ENCODE results near the gene CD244.
"Not testable (repeated sequence)": the region's sequence is repeated elsewhere in the genome, so short reads cannot be mapped to it uniquely, and the experiment has no call there.

CD244 gene, protein sequence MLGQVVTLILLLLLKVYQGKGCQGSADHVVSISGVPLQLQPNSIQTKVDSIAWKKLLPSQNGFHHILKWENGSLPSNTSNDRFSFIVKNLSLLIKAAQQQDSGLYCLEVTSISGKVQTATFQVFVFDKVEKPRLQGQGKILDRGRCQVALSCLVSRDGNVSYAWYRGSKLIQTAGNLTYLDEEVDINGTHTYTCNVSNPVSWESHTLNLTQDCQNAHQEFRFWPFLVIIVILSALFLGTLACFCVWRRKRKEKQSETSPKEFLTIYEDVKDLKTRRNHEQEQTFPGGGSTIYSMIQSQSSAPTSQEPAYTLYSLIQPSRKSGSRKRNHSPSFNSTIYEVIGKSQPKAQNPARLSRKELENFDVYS

DNA sequence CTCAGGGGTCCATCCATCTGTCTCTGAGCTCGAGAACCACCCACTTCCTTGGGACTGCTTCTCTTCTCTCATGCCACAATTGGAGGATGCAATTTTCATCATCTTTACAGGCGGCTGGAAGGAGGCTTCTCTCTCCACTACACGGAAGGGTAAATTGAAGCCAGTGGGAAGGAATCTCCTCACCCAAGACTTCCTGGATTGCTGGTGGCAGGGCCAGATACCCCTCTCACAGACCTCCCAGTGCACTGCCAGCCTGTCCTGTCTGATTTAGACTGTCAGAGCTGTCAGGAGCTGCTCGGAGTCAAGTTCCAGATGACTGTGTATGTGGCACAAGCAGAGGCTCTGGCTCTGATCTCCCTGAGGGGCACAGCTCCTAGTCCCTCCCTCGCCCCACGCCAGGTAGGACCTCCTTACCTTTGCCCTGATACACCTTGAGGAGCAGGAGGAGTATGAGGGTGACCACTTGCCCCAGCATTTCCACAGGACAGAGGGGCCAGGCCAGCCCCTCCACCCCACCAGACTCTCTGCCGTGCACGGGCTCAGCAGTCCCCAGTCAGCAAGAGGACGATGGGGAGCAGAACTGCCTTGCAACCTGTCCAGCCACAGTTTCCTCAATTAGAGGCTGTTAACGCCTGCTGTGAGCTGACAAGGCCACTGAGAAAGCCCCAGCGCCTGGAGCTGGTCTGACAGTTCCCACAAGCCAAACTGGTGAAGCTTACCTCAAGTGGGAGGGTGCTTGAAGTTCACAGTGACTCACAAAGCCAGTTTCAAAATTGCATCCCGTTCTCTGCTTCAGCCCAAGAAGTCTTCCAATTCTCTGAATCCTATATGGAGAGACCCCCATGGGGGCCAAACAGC is at the start of gene CD244:
TSS of gene CD244 (minus strand) at position 685 of the 858 bp plus-strand sequence. CDS start at position 475, 210 bp downstream.
- ATAC-seq: peak; percentile 99
- peaks cover 6% of the 10 kb centered on the region for H3K36me3 Mint-ChIP-seq
- peak within 1 kb of the TSS; percentile 92 for H3K27ac Mint-ChIP-seq
- H3K9me3 Mint-ChIP-seq: no peaks in the 10 kb centered on the region
- peak; percentile 62 to 86 for DNase-seq (ENCODE audit: low spot score in 2 of 2)
- H3K4me1 Mint-ChIP-seq: peaks cover 58% of the 10 kb centered on the region
- H3K4me3 Mint-ChIP-seq: peak within 1 kb of the TSS; percentile 83

DNA sequence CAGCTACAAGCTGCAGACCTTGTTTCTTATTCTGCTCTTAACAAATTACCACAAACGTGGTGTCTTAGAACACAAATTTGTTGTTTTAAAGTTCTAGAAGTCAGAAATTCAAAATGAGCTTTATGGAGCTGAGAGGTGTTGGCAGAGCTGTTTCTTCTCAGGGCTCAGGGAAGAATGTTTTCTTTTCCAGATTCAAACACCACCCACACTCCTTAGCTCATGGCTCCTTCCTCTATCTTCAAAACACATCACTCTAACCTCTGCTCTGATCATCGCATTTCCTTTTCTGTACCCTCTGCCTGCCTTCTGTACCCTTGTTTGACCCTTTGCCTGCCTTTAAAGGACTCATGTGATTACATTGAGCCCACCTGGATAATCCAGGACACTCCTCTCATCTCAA is 49.2 kb upstream of the CD244 start:
- Mint-ChIP-seq H3K36me3 (no peaks in the 10 kb centered on the region), H3K4me1 (no peaks in the 10 kb centered on the region), H3K9me3 (no peaks in the 10 kb centered on the region), H3K27ac (no peak overlapping the region), H3K4me3 (no peak overlapping the region)
- DNase-seq (ENCODE audit: low spot score in 2 of 2): no peak
- ATAC-seq: no peak

DNA sequence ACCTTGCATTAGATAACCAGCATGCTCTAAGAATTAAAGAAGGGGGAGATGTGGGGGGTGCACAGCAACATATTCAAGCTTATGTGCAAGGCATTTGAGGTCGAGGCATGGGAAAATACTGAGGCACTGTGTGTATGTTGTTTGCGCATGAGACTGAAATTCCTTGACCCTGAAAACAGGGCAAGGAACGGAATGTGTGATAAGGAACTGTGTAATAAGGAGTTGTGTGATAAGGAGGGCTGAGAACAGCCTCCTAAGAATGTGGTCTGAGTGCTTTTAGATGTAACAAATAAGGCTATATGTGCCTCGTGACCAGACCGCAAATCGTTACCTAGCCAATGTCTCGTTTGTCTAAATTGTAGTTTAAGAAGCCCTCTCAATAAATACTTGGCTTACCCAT is 48.8 kb upstream of the CD244 start:
- H3K9me3 Mint-ChIP-seq: no peaks in the 10 kb centered on the region
- no peaks in the 10 kb centered on the region for H3K36me3 Mint-ChIP-seq
- H3K4me1 Mint-ChIP-seq: no peaks in the 10 kb centered on the region
- ATAC-seq (no peak), DNase-seq (ENCODE audit: low spot score in 2 of 2) (no peak)
- H3K27ac Mint-ChIP-seq: no peak overlapping the region
- H3K4me3 Mint-ChIP-seq: no peak overlapping the region

DNA sequence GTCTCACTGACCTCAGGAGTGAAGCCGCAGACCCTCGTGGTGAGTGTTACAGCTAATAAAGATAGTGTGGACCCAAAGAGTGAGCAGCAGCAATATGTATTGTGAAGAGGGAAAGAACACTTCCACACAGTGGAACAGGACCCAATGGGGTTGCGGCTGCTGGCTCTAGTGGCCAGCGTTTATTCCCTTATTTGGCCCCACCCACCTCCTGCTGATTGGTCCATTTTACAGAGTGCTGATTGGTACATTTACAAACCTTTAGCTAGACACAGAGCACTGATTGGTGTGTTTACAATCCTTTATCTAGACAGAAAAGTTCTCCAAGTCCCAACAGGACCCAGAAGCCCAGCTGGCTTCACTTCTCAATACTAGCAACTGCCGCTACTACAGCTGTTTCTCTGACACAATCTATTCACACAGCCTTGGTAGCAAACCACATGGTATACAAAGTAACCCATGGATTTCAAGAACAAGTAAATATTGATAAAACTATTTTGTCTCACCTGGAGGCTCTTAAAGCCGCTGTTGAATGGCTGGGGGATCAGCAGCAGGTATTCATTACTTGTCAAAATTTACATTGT is 47.6 kb upstream of the CD244 start:
- Mint-ChIP-seq H3K4me3 (no peak overlapping the region), H3K27ac (no peak overlapping the region), H3K9me3 (no peaks in the 10 kb centered on the region), H3K36me3 (no peaks in the 10 kb centered on the region), H3K4me1 (no peaks in the 10 kb centered on the region)
- ATAC-seq (no peak), DNase-seq (ENCODE audit: low spot score in 2 of 2) (no peak)

DNA sequence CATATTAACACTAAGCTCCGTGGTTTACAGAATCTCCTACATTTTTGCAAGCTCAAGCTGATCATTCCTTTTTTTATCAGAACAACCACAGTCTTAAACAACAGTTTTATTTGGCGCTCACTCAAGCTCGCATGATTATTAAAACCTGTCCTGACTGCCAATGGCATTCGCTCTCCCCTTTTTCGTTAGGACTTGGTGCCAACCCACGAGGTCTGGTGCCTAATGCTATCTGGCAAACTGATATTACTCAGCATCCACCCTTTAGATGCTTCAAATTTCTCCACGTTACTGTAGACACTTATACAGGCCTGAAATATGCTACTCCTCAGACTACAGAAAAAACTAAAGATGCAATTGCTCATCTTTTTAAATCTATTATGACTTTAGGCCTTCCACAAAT is 45.3 kb upstream of the CD244 start:
- Mint-ChIP-seq H3K4me3 (no peak overlapping the region), H3K9me3 (no peaks in the 10 kb centered on the region), H3K36me3 (no peaks in the 10 kb centered on the region), H3K27ac (no peak overlapping the region), H3K4me1 (no peaks in the 10 kb centered on the region)
- ATAC-seq (no peak), DNase-seq (ENCODE audit: low spot score in 2 of 2) (no peak)

DNA sequence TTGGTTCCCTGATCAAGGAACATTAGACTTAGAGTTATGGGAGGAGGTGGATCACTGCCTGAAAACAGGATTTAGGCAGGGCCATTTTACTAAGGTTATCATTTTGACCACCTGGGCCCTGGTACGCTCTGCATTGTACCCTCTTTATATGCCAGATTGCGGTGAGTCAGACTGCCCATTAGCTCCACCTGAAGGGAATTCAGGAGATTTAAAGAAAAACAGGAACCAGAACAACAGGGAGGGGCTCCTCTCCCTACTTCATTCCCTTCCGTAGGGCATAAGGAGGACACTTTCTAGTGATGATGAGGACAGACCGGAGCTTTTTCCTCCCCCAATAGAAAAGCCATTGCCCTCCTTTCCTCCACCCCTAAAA is 42.9 kb upstream of the CD244 start:
- H3K36me3 Mint-ChIP-seq: no peaks in the 10 kb centered on the region
- no peak overlapping the region for H3K27ac Mint-ChIP-seq
- ATAC-seq (no peak), DNase-seq (ENCODE audit: low spot score in 2 of 2) (no peak)
- no peaks in the 10 kb centered on the region for H3K9me3 Mint-ChIP-seq
- H3K4me1 Mint-ChIP-seq: no peaks in the 10 kb centered on the region
- H3K4me3 Mint-ChIP-seq: no peak overlapping the region

DNA sequence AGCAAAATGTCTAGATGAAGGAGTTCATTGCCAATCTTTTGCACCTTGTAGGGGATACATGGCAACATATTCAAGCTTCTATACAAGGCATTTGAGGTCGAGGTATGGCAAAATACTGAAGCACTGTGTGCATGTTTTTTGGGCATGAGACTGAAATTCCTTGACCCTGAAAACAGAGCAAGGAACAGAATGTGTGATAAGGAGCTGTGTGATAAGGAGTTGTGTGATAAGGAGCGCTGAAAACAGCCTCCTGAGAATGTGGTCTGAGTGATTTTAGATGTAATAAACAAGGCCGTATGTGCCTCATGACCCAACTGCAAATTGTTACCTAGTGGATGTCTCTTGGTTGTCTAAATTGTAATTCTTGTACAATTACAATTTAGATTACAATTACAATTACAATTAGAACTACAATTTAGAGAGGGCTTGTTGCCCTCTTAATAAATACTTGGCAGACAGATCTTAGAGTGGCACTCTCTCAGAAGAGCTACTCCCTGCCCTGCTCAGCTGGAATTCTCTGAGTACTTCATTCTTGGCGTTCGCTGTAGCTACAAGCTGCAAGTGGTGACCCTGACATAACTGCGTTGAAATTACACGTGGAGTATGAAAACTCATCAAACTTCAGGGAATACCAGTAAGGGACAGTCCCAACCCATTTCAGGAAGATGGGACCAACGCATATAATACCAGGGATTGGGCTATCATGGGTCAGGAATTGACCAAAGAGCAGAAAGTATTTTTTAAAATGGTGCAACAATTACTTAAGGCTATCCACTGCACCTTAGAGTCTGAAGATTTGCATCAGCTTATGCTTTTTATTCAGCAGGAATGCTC is 42.3 kb upstream of the CD244 start:
- no peak overlapping the region for H3K27ac Mint-ChIP-seq
- H3K36me3 Mint-ChIP-seq: no peaks in the 10 kb centered on the region
- ATAC-seq: no peak
- H3K4me3 Mint-ChIP-seq: no peak overlapping the region
- H3K4me1 Mint-ChIP-seq: no peaks in the 10 kb centered on the region
- no peaks in the 10 kb centered on the region for H3K9me3 Mint-ChIP-seq
- DNase-seq (ENCODE audit: low spot score in 2 of 2): no peak

DNA sequence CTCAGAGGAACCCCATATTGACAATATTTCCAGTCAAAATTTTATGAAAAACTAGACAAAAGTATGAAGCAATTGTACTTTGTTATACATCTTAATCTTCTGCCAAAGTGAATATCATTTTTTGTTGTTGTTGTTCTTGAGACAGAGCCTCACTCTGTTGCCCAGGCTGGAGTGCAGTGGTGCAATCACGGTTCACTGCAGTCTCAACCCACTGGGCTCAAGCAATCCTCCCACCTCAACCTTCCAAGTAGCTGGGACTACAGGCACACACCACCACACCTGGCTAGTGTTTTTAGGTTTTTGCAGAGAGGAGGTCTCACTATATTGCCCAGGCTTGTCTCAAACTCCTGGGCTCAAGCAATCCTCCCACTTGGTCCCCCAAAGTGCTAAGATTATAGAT is 39.6 kb upstream of the CD244 start:
- not testable (repeated sequence) for H3K9me3 Mint-ChIP-seq; DNase-seq (ENCODE audit: low spot score in 2 of 2); H3K4me1 Mint-ChIP-seq; H3K4me3 Mint-ChIP-seq; H3K36me3 Mint-ChIP-seq; H3K27ac Mint-ChIP-seq; ATAC-seq

DNA sequence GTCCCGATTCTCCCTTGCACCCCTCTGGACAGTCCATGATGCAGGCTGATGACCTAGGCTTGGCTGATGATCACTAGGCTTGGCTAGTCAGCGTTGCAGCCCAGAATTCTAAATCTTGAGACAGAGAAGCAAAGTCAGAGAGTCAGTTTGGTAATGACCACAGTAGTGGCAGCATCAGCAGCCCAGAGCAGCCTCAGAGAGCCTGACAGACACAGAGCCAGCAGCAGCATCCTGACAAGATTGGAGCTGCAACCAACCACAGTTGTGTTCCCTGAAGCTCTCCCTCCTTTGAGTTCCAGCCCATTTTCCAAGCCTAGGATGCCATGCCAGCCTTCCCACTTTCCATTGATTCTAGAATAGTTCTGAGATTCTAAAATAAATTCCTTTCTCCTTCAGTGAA is 39.1 kb upstream of the CD244 start:
- DNase-seq (ENCODE audit: low spot score in 2 of 2): no peak
- Mint-ChIP-seq H3K4me1 (no peaks in the 10 kb centered on the region), H3K27ac (no peak overlapping the region), H3K36me3 (peaks cover 5% of the 10 kb centered on the region), H3K9me3 (no peaks in the 10 kb centered on the region), H3K4me3 (no peak overlapping the region)
- ATAC-seq: no peak

DNA sequence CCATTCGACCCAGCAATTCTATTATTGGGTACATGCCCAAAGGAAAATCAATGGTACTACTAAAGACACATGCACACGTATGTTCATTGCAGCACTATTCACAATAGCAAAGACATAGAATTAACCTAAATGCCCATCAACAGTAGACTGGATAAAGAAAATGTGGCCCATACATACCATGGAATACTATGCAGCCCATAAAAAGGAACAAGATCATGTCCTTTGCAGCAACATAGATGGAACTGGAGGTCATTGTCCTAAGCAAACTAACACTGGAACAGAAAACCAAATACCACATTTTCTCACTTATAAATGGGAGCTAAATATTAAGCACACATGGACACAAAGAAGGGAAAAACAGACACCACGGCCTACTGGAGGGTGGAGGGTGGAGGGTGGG is 38.0 kb upstream of the CD244 start:
- not testable (repeated sequence) for ATAC-seq; H3K4me1 Mint-ChIP-seq; H3K27ac Mint-ChIP-seq; H3K9me3 Mint-ChIP-seq; DNase-seq (ENCODE audit: low spot score in 2 of 2); H3K36me3 Mint-ChIP-seq; H3K4me3 Mint-ChIP-seq

DNA sequence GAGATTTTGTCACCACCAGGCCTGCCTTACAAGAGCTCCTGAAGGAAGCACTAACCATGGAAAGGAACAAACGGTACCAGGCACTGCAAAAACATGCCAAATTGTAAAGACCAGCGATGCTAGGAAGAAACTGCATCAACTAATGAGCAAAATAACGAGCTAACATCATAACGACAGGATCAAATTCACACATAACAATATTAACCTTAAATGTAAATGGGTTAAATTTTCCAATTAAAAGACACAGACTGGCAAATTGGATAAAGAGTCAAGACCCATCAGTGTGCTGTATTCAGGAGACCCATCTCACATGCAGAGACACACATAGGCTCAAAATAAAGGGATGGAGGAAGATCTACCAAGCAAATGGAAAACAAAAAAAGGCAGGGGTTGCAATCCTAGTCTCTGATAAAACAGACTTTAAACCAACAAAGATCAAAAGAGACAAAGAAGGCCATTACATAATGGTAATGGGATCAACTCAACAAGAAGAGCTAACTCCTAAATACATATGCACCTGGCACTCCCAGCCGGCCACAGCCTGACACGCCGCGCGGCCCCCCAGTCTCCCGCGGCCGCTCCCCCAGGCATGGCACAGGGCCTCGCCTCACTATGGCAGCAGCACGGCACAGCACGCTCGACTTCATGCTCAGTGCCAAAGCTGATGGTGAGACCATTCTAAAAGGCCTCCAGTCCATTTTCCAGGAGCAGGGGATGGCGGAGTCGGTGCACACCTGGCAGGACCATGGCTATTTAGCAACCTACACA is 31.9 kb upstream of the CD244 start:
- ATAC-seq; H3K9me3 Mint-ChIP-seq; H3K4me3 Mint-ChIP-seq; H3K4me1 Mint-ChIP-seq; H3K36me3 Mint-ChIP-seq; DNase-seq (ENCODE audit: low spot score in 2 of 2); H3K27ac Mint-ChIP-seq: not testable (repeated sequence)

DNA sequence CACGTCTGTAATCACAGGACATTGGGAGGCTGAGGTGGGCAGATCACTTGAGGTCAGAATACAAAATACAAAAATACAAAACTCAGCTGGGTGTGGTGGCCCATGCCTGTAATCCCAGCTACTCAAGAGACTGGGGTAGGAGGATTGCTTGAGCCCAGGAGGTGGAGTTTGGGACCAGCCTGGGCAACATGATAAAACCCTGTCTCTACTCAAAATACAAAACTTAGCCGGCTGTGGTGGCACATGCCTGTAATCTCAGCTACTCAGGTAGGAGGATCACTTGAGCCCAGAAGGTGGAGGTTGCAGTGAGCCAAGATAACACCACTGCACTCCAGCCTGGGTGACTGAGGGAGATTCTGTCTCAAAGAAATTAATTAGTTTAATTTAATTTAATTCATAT is 28.8 kb upstream of the CD244 start:
- Mint-ChIP-seq H3K4me3 (no peak overlapping the region), H3K36me3 (no peaks in the 10 kb centered on the region), H3K27ac (no peak overlapping the region), H3K4me1 (no peaks in the 10 kb centered on the region), H3K9me3 (peaks cover 6% of the 10 kb centered on the region)
- ATAC-seq (no peak), DNase-seq (ENCODE audit: low spot score in 2 of 2) (no peak)

DNA sequence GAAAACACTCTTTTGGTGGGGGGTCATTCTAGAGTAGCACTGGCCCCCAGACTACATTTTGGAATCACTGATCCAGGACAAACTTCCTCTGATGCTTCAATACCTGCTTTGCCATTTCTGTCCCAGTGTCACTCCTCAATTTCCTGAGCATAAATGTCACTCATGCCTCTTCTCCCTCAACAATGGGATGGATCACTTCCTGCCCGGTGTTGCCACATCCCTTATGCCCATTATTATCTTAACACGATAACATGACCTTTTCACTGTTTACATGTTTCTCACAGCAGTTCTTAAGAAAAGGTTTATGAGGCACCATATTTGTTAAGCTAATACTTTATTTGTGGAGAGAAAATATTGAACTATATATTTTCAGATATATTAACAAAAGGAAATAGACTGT is 26.2 kb upstream of the CD244 start:
- Mint-ChIP-seq H3K4me1 (peaks cover 6% of the 10 kb centered on the region), H3K36me3 (no peaks in the 10 kb centered on the region), H3K9me3 (peaks cover 2% of the 10 kb centered on the region), H3K27ac (no peak overlapping the region), H3K4me3 (no peak overlapping the region)
- DNase-seq (ENCODE audit: low spot score in 2 of 2) (no peak), ATAC-seq (no peak)

DNA sequence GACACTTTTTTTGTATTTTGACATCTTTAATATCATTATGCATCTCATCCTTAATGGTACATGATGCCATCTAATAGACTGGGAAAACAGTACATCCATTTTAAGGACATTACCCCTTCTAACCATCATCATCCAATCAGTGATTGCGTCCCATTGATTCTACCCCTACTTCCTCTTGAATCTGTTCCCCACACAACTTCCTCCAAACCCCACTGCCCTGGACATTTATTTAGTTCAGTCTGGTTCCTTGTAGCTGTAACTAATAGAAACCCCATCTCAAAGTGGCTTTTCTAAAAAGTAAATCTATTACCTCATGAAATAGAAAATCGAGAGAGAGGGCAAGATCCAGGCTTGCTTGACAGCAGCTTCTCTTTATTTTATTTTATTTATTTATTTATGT is 24.4 kb upstream of the CD244 start:
- Mint-ChIP-seq H3K9me3 (no peaks in the 10 kb centered on the region), H3K27ac (no peak overlapping the region), H3K36me3 (no peaks in the 10 kb centered on the region), H3K4me1 (peaks cover 6% of the 10 kb centered on the region), H3K4me3 (no peak overlapping the region)
- DNase-seq (ENCODE audit: low spot score in 2 of 2): no peak
- no peak for ATAC-seq
